Measurements from ENCODE around the gene NPR1.
"Not testable (repeated sequence)": the region's sequence is repeated elsewhere in the genome, so short reads cannot be mapped to it uniquely, and the experiment has no call there.

The NPR1 gene

DNA sequence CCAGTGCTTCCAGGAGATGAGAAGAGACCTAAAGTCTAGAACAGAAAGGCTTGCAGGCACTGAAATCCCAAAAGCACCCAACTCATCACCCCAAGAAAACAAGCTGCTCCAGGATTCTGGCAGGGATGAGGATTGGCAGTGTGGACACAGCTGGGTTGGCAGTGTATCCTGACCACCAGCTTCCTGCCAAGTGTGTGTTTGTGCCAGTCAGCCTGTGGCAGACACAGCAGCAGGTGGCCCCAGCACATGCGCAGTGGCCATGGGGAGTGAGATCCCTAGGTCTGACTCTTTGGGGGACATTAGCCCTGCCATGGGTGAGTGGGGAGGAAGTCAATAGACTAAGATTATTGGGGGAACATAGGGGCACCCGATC lies 28.6 kb upstream of the NPR1 start:
- DNase-seq (ENCODE audit: low spot score), result no peak

DNA sequence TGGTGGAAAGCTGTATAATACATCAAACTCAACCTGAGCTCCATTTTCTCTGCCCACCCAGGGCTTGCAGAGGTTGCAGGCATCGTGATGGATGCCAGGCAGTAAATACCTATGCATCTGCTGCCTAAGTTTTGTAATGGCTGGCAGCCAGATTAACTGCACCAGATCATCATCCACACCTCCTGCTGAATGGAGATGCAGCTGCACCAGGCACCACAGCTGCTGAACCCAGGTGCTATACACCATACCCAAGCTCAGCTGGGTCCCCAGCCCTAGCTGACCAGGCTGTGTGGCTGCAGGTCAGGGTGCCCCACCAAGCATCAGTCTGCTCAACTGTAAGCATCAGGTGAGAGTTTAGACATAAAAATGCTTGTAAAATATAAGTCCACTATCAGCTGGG lies 26.7 kb upstream of the NPR1 start:
- no peak for DNase-seq (ENCODE audit: low spot score)

DNA sequence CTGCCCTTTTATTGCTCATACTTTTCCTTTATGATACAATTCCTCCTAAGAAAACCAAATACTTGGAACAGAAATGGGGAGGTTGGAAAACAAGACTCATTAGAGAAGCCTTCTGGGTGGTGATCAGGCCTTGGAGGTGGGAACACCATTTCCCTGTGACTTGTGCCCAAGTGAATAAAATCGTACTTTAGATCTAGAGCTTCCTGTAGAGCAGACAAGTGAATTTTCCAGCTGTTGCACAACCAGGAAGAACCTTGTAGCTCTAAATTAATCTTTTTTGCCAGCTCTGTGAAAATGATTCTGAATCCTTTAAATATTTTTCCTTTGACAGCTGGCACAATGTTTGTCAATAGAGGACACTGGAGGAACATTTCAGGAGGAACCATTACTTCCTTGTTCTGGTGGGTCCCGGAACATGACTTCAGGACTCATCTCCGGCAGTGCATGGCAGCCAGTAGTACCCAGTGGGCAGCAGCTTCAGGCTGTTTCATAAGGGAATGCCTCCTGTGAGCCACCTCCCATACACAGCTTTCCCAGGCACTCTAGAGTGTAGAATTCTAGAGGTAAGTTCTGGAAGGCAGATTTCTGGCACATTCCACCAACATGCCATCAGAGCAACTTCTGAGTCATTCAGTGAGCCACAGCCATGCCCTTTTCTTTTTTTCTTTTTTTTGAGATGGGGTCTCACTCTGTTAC lies 25.5 kb upstream of the NPR1 start:
- DNase-seq (ENCODE audit: low spot score), result no peak

DNA sequence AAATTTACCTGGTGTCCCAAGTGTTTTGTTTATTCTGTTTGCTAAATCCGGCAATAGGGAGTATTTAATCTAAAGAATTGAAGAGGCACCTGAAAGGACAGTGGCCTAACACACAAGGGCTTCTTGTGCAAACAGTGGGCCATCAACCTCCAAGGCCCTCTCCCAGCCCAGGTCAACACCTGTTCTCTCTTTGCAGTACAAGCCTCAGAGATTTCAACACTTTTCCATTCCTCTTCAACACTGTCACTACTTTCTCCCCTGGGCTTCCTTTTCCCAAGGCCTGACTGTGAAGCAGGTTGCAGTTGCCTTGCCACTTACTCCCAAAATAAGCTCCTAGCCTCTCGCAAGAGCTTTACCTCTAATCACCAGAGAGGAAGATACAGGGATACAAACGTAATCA lies 23.2 kb upstream of the NPR1 start:
- no peak for DNase-seq (ENCODE audit: low spot score)

DNA sequence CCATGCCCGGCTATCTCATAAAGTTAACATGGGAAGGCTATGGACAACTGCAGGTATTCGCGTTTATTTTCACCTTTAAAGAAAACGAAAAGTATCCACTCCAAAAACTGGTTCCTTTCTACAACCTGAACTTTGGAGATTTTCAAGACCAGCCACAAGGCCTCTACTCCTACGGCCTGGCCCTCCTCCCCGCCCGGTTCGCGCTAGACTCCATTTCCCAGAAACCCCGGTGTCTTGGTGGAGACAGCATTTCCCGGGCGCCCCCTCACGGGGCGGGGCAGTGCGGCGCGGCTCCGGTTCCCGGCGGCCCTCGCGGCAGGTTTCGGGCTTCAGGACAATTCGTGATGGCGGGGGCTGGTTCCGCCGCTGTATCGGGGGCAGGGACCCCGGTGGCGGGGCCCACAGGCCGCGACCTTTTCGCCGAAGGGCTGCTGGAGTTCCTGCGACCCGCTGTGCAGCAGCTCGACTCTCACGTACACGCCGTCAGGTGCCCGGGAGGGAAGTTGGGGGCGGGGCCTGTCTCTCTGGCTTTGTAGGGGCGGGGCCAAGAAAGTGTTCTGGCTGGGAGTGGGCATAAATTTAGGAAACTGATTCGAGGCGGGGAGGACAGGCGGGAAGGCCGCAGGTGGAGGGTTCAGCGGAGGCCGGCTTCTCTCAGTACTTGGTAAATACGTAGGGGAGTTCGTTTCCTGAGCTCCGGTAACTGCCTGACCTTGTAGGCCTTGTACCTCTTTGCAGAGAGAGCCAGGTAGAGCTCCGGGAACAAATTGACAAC lies 19.9 kb upstream of the NPR1 start, which contains the start of gene SNAPIN:
SNAPIN (plus strand) TSS at position 304 of the 775 bp plus-strand sequence; CDS start at position 345, 41 bp downstream.
- peak; percentile 92 for DNase-seq (ENCODE audit: low spot score)

DNA sequence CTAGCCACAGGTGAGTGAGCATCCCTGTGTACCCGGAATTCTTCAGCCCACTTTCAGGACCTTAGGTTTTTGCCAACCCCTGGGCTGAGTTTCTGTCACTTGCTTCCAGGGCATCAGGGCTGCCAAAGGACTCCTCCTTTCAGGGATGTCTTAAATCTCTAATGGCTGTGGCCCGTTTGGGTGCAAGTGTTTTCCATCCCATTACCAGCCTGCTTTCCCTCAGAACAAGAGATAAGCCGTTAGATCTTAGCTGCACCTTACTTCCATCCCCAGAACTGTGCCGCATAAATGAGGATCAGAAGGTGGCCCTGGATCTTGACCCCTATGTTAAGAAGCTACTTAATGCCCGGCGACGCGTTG lies 19.3 kb upstream of the NPR1 start:
- no peak for DNase-seq (ENCODE audit: low spot score)

DNA sequence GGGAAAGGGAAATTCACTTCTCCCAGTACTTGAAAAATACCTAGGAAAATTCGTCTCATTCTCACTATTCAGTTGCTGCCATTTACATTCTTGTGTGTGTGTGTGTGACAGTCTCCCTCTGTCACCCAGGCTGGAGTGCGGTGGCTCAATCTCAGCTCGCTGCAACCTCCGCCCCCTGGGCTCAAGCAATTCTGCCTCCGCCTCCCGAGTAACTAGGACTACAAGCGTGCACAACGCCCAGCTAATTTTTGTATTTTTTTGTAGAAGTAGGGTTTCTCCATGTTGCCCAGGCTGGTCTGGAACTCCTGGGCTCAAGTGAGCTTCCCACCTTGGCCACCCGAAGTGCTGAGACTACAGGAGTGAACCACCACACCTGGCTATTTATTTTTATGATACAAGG lies 18.8 kb upstream of the NPR1 start:
- no peak for DNase-seq (ENCODE audit: low spot score)

DNA sequence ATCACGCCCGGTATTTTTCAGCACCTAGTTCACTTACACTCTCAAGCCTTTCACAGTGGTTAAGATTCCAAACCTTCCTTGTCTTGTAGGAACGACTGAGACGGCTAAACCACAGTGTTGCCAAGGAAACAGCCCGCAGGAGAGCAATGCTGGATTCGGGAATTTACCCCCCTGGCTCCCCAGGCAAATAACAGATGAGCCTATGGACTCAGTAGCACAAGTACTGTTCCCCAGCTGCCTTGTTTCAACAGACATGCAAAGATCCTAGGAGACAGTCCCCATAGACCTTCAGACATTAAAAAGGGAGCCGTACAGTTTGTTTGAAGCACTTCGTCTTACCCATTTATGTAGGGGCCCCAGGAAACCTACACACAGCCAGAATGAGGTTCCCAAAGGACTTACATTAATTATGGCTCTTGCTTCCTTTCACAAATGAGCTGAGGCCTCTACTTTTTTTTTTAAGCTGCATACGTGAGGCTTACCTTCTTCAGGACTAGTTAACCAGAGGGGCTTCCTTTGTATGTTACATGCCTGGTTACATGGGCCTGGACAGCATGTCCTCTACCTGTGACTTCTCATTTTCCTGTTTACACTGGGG lies 17.3 kb upstream of the NPR1 start:
- DNase-seq (ENCODE audit: low spot score), result no peak

DNA sequence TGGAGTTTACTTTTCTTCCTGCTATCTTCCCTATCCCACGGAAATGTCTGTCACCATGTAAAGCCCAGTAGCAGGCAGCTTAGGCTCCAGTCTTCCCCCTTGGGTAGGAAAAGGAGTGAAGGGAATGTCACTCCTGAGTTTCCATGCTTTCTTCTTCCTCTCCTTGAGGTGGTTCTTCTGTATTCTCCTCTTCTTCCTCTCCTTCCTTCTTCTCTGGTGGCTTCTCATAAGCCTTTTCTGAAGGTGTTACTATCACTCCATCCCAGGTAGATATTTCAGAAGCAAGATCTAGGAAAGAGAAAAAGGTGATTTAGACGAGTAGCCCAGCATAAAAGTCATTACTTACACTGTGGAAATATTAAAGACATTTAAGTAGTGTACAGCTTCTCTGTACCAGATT lies 16.2 kb upstream of the NPR1 start:
- no peak for DNase-seq (ENCODE audit: low spot score)

DNA sequence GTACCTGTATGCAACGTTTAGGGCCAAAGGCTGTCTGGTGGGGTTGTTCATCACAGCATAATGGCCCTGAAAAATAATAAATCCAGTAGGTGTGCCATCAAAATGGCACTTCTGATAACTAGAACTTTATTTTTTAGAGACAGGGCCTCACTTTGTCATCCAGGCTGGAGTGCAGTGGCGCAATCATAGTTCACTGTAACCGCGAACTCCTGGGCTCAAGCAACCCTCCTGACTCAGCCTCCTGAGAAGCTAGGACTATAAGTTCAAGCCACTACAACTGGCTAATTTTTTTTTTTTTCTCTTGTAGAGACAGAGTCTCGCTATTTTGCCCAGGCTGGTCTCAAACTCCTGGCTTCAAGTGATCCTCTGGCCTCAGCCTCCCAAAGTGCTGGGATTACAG lies 15.3 kb upstream of the NPR1 start:
- DNase-seq (ENCODE audit: low spot score), result no peak

DNA sequence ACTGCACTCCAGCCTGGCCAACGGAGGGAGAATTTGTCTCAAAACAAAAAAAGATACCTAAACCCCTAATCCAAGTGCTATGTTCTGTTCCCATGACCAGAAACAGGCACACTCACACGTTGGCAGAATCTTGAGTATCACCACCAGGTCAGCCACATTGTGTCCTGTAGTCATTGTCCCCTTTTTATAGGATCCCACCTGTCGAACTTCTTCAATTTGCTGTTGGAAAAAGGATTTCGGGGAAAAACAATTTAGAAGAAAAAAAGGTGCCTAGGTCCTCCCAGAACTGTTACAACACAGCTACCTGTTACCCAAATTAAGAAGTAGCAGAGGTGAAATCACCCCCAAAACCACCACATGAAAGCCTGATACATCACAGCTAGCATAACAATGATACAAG lies 11.0 kb upstream of the NPR1 start:
- DNase-seq (ENCODE audit: low spot score), result no peak

DNA sequence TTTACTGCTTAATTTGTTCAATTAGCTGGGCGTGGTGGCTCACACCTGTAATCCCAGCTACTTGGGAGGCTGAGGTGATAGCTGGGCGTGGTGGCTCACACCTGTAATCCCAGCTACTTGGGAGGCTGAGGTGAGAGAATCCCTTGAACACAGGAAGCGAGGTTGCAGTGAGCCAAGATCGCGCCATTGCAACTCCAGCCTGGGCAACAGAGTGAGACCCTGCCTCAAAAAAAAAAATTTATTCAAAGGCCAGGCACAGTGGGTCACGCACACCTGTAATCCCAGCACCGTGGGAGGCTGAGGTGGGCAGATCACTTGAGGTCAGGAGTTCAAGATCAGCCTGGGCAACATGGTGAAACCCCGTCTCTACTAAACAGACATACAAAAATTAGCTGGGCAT lies 9.8 kb upstream of the NPR1 start:
- not testable (repeated sequence) for DNase-seq (ENCODE audit: low spot score)

DNA sequence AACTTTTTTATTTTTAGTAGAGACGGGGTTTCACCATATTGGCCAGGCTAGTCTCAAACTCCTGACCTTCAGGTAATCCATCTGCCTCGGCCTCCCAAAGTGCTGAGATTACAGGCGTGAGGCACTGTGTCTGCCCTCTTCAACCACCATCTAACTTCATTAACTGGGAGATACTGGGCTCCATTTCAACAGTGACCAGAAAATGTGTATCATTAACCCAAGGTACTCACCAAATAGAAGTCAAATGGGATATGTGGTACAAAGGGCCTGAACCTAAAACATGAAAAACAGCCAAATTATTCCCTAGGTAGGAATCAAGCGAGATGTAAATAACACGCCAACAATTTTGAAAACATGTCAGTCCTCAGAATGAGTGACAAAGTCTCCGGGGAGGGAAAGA lies 8.9 kb upstream of the NPR1 start:
- no peak for DNase-seq (ENCODE audit: low spot score)

DNA sequence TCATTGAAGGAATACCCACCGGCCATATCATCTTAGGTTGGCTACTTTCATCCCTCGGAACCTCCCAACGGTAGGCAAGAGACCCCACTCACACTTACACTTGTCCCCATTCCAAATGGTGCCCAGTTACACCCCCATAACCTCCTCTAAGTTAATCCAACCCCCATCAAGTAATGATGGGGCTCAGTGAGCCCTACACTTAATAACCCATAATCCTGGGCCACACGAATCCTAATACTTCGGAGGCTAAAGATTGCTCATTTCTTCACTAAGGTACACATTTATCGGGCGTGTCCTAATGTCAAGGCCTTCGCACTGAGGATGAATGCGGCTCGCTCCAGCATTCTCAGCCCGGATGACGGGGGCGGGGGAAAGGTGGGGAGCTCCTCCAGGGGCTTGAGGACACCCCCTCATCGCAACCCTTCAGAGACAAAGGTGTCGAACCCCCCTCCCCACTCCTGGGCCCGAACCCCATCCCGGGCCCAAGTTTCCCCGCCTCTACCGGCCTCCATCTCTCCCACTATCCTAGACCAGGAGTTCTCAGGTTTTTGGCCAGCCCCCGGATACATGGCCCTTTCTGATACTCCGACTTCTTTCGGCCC lies 8.1 kb upstream of the NPR1 start:
- DNase-seq (ENCODE audit: low spot score), result no peak

DNA sequence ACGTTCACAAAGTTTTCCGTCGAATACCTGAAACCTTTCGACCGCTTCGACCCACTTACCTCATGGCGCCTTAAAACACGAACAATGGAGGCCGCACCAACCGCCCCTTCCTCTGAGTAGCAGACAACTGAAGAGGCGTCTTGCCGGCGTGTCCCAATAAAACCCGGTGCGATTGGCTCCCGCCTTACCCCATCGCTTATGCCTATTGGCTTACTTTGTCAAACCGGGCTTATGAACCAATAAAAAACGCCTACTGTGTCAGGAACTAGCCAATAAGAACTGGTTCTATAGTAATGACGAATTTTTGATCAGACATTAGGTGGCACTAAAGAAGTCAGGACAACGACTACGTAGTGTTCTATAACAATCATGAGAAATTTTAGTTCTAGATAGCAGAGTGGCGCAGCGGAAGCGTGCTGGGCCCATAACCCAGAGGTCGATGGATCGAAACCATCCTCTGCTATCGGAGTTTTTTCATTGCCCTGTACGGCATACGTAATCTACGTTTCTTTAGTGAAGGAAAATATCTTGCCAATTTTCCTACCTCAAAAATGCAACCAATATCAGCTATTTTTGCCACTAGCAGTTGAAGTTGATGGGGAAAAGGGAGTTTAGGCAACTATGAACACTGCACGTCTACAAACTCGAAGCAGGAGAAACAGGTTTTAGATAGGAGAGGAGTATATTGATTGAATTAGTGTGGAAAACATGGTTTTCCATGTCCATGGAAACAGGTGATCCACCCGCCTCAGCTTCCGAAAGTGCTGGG lies 7.4 kb upstream of the NPR1 start, which contains the start of gene ILF2:
ILF2 (minus strand) TSS at position 135 of the 769 bp plus-strand sequence; CDS start at position 64, 71 bp downstream.
- peak; percentile 99 for DNase-seq (ENCODE audit: low spot score)

DNA sequence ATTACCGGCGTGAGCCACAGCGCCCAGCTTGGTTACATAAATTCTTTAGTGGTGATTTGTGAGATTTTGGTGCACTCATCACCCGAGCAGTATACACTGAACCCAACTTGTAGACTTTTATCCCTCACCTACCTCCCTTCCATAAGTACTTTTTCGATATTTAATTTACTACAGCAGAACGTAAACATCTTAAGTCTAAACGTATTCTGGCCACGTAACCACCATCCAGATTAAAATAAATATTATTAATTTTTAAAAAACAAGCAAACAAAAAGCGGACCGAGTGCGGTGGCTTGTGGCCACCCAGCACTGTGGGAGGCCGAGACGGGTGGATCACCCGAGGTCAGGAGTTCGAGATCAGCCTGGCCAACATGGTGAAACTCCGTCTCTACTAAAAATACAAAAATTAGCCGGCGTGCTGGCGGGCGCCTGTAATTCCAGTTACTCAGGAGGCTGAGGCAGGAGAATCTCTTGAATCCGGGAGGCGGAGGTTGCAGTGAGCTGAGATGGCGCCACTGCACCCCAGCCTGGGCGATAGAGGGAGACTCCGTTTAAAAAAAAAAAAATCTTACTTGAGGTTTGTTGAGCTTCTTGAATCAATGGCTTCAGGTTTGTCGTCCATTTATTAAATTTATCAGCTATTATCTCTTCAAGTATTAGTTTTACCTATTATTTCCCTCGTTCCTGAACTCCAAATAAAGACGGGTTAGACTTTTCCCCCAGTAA lies 6.7 kb upstream of the NPR1 start:
- peak; percentile 51 for DNase-seq (ENCODE audit: low spot score)

DNA sequence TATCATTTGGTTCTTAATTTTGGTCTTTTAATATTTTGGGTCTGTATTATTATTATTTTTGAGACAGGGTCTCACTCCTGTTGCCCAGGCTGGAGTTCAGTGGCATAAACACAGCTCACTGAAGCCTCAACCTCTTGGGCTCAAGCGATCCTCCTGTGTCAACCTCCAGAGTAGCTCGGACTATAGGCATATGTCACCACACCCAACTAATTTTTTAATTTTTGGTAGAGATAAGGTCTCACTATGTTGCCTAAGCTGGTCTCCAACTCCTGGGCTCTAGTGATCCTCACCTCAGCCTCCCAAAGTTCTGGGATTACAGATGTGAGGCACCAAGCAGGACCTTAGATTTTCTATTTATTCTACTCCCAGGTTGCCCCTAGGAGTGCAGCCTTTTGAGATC lies 5.0 kb upstream of the NPR1 start:
- no peak for DNase-seq (ENCODE audit: low spot score)

DNA sequence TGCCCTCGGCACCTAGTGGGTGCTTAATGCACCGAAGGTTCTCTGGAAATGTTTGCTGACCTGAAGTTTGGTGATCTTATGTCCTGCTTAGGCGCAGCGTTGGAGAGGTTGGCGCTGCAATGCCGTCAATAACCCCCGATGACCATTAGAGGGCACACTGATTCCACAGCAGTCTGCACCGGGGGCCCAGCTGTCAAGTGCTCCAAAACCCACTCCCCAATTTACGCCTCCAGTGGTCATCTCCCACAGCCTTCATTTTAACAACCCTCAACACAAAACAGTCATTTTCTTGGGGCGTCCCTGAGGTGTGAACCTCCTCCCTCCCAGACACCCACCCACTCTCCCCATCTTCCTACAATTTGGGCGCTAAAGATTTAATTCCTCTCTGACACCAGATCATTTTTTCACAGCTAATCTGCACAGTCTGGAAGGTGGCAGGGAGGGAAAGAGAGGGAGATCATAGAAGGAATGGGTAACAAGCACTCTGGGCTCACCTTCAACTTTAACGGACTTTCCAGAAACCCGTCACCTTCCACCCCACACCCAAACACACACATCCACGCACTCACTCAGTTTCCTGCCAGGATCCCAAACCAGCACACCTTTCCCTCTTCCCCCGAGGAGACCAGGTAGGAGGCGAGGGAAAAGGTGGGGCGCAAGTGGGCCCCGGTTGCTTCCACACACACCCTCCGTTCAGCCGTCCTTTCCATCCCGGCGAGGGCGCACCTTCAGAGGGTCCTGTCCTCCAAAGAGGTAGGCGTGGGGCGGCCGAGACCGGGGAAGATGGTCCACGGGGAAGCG lies 570 bp upstream of the NPR1 start:
- DNase-seq (ENCODE audit: low spot score), result peak; percentile 56

DNA sequence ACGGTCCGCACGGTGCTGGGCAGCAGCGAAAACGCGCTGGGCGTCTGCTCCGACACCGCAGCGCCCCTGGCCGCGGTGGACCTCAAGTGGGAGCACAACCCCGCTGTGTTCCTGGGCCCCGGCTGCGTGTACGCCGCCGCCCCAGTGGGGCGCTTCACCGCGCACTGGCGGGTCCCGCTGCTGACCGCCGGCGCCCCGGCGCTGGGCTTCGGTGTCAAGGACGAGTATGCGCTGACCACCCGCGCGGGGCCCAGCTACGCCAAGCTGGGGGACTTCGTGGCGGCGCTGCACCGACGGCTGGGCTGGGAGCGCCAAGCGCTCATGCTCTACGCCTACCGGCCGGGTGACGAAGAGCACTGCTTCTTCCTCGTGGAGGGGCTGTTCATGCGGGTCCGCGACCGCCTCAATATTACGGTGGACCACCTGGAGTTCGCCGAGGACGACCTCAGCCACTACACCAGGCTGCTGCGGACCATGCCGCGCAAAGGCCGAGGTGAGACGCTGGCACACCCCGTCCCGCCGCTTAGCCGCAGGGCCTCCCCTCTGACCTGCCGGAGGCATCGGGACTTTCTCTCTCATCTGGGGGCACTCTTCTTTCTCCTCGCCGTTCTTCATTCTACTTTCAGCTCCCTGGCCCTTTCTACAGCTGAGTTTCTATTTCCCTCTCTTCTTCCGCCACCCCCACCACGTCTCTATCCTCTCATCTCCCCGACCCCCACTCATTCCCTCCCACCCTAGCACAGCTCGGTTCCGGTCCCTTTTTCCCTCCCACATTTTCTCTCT lies 1.0 kb downstream of the NPR1 start:
- no peak for DNase-seq (ENCODE audit: low spot score)

DNA sequence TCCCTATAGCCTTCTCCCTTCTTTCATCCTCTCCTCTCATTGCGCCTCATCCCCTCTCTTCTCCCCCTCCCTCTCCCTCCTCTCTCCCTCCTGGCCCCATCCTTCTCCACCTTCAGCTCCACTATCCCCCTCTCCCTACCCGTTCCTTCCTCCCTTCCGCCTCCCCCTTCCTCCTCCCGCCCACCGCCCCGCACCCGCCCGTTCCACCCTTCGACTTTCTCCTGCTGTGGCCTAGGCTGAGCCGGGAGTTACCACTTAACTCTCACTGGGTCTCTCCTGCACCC lies 1.6 kb downstream of the NPR1 start:
- DNase-seq (ENCODE audit: low spot score), result no peak
